ENCODE results near the gene MZT2B.

DNA sequence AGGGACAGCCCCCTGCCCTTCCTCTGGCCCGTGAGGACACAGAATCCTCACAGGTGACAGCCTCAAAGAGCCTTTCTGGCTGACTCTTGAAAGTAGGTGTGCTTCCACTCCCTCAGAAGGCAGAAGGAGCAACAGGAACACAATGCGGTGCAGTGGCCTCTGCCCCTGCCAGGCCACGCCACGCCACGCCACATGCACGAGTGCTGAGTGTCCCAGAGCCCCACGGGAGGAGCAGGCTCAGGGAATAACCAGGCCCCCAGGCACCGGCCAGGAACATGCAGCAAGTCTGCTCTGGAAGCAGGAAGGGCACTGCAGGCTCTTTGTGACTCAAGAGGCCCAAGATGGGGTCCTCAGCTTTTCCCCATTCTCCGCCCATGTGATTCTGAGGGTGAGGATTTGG is 19.1 kb upstream of the MZT2B start:
- no peak for TF ChIP-seq POLR2A (IDR thresholded peaks at IDR 0.05; ENCODE audit: extremely low read depth, insufficient read length)
- TF ChIP-seq, protein P1, sequence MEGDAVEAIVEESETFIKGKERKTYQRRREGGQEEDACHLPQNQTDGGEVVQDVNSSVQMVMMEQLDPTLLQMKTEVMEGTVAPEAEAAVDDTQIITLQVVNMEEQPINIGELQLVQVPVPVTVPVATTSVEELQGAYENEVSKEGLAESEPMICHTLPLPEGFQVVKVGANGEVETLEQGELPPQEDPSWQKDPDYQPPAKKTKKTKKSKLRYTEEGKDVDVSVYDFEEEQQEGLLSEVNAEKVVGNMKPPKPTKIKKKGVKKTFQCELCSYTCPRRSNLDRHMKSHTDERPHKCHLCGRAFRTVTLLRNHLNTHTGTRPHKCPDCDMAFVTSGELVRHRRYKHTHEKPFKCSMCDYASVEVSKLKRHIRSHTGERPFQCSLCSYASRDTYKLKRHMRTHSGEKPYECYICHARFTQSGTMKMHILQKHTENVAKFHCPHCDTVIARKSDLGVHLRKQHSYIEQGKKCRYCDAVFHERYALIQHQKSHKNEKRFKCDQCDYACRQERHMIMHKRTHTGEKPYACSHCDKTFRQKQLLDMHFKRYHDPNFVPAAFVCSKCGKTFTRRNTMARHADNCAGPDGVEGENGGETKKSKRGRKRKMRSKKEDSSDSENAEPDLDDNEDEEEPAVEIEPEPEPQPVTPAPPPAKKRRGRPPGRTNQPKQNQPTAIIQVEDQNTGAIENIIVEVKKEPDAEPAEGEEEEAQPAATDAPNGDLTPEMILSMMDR (IDR thresholded peaks at IDR 0.05; ENCODE audit: low read depth, low read length), result no peak

All from NB4 (cell line).